H9 (cell line): ENCODE measurements around the gene HMGCS1. TPM values are rescaled to one million over a fixed set of nuclear protein-coding genes. Genes with fewer than 3 reads are reported as not detected.

Experiments
- DNase-seq: peaks from one replicate; pipeline ENCODE4 v3.0.0-alpha.2; 2017
- H2AFZ ChIP-seq: one replicate; pipeline ENCODE4 v1.6.1; 2013; ENCODE audit warnings: mild to moderate bottlenecking, low read length, control low read depth, moderate library complexity
- H2AK5ac ChIP-seq: 2 replicates; pipeline ENCODE4 v1.6.1; 2013; ENCODE audit warnings: low read length, control low read depth, mixed read lengths; ENCODE audit not compliant: insufficient read length
- H2BK120ac ChIP-seq: one replicate; pipeline ENCODE4 v1.6.1; 2013; ENCODE audit warnings: low read depth, mild to moderate bottlenecking, low read length, control low read depth, inconsistent platforms; ENCODE audit not compliant: poor library complexity, severe bottlenecking
- H2BK12ac ChIP-seq: 2 replicates; pipeline ENCODE4 v1.6.1; 2013; ENCODE audit warnings: low read length, control low read depth, mixed read lengths, low read depth; ENCODE audit not compliant: insufficient read length
- H2BK15ac ChIP-seq: 2 replicates; pipeline ENCODE4 v1.6.1; 2013; ENCODE audit warnings: low read depth, low read length, control low read depth
- H2BK20ac ChIP-seq: one replicate; pipeline ENCODE4 v1.6.1; 2013; ENCODE audit warnings: low read depth, mild to moderate bottlenecking, low read length, control low read depth, inconsistent platforms; ENCODE audit not compliant: poor library complexity, severe bottlenecking
- H2BK5ac ChIP-seq: 2 replicates; pipeline ENCODE4 v1.6.1; 2013; ENCODE audit warnings: low read length, control low read depth, mixed read lengths; ENCODE audit not compliant: insufficient read length
- H3K14ac ChIP-seq: 2 replicates; pipeline ENCODE4 v1.6.1; 2013; ENCODE audit warnings: low read length, control low read depth; ENCODE audit not compliant: insufficient read depth
- H3K18ac ChIP-seq: 2 replicates; pipeline ENCODE4 v1.6.1; 2013; ENCODE audit warnings: low read depth, mild to moderate bottlenecking, mixed read lengths, low read length, control low read depth; ENCODE audit not compliant: insufficient read length
- H3K23ac ChIP-seq: 2 replicates; pipeline ENCODE4 v1.6.1; 2013; ENCODE audit warnings: low read length, control low read depth, mixed read lengths, low read depth; ENCODE audit not compliant: insufficient read length
- H3K23me2 ChIP-seq: 2 replicates; pipeline ENCODE4 v1.6.1; 2013; ENCODE audit warnings: low read depth, mild to moderate bottlenecking, mixed read lengths, low read length, control low read depth; ENCODE audit not compliant: insufficient read length, poor library complexity, severe bottlenecking
- H3K27ac ChIP-seq: 2 replicates; pipeline ENCODE4 v1.5.1; 2013; ENCODE audit warnings: low read length, control low read depth, mixed read lengths, low read depth; ENCODE audit not compliant: insufficient read length
- H3K27me3 ChIP-seq: 2 replicates; pipeline ENCODE4 v1.6.1; 2013; ENCODE audit warnings: low read length, control low read depth, inconsistent platforms; ENCODE audit not compliant: insufficient read depth
- H3K4ac ChIP-seq: 2 replicates; pipeline ENCODE4 v1.6.1; 2013; ENCODE audit warnings: low read depth, mild to moderate bottlenecking, control low read depth, inconsistent platforms, low read length, moderate library complexity
- H3K4me1 ChIP-seq: 2 replicates; pipeline ENCODE4 v1.6.1; 2013; ENCODE audit warnings: low read length, control low read depth, inconsistent platforms; ENCODE audit not compliant: insufficient read depth
- H3K4me2 ChIP-seq: 2 replicates; pipeline ENCODE4 v1.6.1; 2013; ENCODE audit warnings: low read length, control low read depth, mixed read lengths; ENCODE audit not compliant: insufficient read length, insufficient read depth
- H3K56ac ChIP-seq: 2 replicates; pipeline ENCODE4 v1.6.1; 2013; ENCODE audit warnings: low read depth, mild to moderate bottlenecking, mixed read lengths, low read length, control low read depth; ENCODE audit not compliant: insufficient read length
- H3K79me1 ChIP-seq: 2 replicates; pipeline ENCODE4 v1.6.1; 2013; ENCODE audit warnings: low read depth, mild to moderate bottlenecking, moderate library complexity, low read length, control low read depth, inconsistent platforms; ENCODE audit not compliant: insufficient read depth, poor library complexity, severe bottlenecking
- H3K79me2 ChIP-seq: 2 replicates; pipeline ENCODE4 v1.6.1; 2013; ENCODE audit warnings: low read length, control low read depth, inconsistent platforms; ENCODE audit not compliant: insufficient read depth
- H3K9ac ChIP-seq: 2 replicates; pipeline ENCODE4 v1.6.1; 2013; ENCODE audit warnings: low read length, control low read depth, mixed read lengths; ENCODE audit not compliant: insufficient read length; ENCODE audit errors: extremely low read depth
- H3K9me3 ChIP-seq: one replicate; pipeline ENCODE4 v1.6.1; 2013; ENCODE audit warnings: low read depth, low read length, inconsistent platforms; ENCODE audit not compliant: control insufficient read depth
- H3T11ph ChIP-seq: one replicate; pipeline ENCODE4 v1.6.1; 2013; ENCODE audit warnings: mild to moderate bottlenecking, low read length, control low read depth, inconsistent platforms
- H4K20me1 ChIP-seq: one replicate; pipeline ENCODE4 v1.6.1; 2013; ENCODE audit not compliant: control insufficient read depth, insufficient read length, insufficient read depth
- H4K5ac ChIP-seq: 2 replicates; pipeline ENCODE4 v1.6.1; 2013; ENCODE audit warnings: low read depth, mild to moderate bottlenecking, mixed read lengths, low read length, control low read depth; ENCODE audit not compliant: insufficient read length
- H4K8ac ChIP-seq: replicated peaks from 2 replicates; pipeline ENCODE4 v1.6.1; 2013; ENCODE audit warnings: low read length, control low read depth, mixed read lengths, low read depth; ENCODE audit not compliant: insufficient read length
- H4K91ac ChIP-seq: 2 replicates; pipeline ENCODE4 v1.6.1; 2013; ENCODE audit warnings: low read depth, mild to moderate bottlenecking, moderate library complexity, mixed read lengths, low read length, control low read depth; ENCODE audit not compliant: insufficient read length
- H3K27ac Mint-ChIP-seq, 3 experiments: 2 replicates in 2 of 3; 3 replicates in 1 of 3; pipeline ENCODE4 v1.8.0; 2020 to 2021; ENCODE audit warnings: mixed read lengths in 3 of 3, mild to moderate bottlenecking in 1 of 3, moderate library complexity in 1 of 3
- H3K27me3 Mint-ChIP-seq: 2 replicates; pipeline ENCODE4 v1.8.0; 2021; ENCODE audit warnings: low read depth, mild to moderate bottlenecking, moderate library complexity, mixed read lengths
- H3K36me3 Mint-ChIP-seq, 3 experiments: 2 replicates in 2 of 3; 3 replicates in 1 of 3; pipeline ENCODE4 v1.8.0; 2020 to 2021; ENCODE audit warnings: low read depth in 3 of 3, mixed read lengths in 3 of 3; ENCODE audit not compliant: insufficient read depth in 1 of 3
- H3K4me1 Mint-ChIP-seq, 2 experiments: 2 replicates each; pipeline ENCODE4 v1.8.0; 2020; ENCODE audit warnings: mixed read lengths in 2 of 2
- H3K4me3 Mint-ChIP-seq, 2 experiments: 2 replicates in 1 of 2; 3 replicates in 1 of 2; pipeline ENCODE4 v1.8.0; 2020 to 2021; ENCODE audit warnings: mild to moderate bottlenecking in 2 of 2, mixed read lengths in 2 of 2, moderate library complexity in 1 of 2
- H3K9me3 Mint-ChIP-seq, 2 experiments: 2 replicates in 1 of 2; 3 replicates in 1 of 2; pipeline ENCODE4 v1.8.0; 2020; ENCODE audit warnings: mild to moderate bottlenecking in 2 of 2, mixed read lengths in 2 of 2, moderate library complexity in 1 of 2
- WGBS: extraction: QIAGEN DNeasy Blood & Tissue Kit; methylation state at CpG from one replicate; pipeline ENCODE4 v1.1.7; 2013; ENCODE audit warnings: missing lambda C conversion rate, low lambda C conversion rate, mixed read lengths; ENCODE audit not compliant: insufficient read length; ENCODE audit errors: extremely low coverage; 5-methylcytosine and 5-hydroxymethylcytosine counted together
- total RNA-seq: library from RNA; stranded (reverse); gene quantifications from 2 replicates; pipeline ENCODE4 v1.2.1, GENCODE V29; 2021
- TF ChIP-seq, protein P1 (sequence below): fragments of 200-600 bp; sonication (generic); conservative IDR thresholded peaks from 3 replicates; pipeline ENCODE4 v1.8.0; 2021; ENCODE audit warnings: antibody characterized with exemption, mild to moderate bottlenecking

The HMGCS1 gene
- total RNA-seq, 1 experiment from 2014 or later: 147 TPM

DNA sequence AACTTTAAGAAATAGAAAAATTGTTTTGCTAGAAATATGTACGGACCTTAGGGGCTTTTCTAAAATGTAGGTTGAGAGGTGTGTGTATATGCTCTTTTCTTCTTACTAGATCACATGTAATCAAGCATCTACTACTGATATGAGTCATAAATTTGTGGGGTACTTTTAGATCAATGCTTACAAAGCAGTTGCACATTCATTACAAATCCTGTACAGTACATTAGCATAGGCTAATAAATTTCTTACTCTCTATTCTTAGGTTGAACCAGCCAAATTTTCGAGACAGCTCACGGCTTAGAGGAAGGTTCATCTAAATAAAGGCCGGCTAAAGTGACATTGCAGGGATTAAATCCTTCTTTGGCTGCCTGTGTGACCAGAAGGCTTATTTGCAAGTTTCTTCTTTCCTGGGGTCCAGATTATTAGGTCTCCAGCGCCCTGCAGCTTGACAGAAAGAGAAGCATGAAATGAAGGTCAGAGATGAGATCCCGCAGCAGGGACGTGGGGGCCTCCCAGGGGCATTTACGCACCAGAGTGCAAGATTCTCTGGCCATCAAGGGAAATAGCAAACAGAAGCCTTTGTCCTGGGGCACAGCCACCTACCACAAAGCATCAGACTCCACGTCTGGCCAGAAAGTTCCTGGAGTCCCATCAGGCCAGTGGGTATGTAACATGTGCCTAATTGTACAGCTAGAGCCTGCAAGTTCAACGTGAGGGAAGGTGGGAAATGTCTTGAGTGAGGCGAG, 68.2 kb downstream of the HMGCS1 start:
- H2BK15ac ChIP-seq: no peak overlapping the region
- Mint-ChIP-seq H3K27ac (no peak overlapping the region), H3K27me3 (peaks cover 3% of the 10 kb centered on the region; the same call in 1 of the 2 replicates), H3K9me3 (no peaks in the 10 kb centered on the region), H3K4me3 (no peak overlapping the region), H3K4me1 (peaks cover 0 to 6% of the 10 kb centered on the region in 2 experiments; a peak in 2 of 4 replicates), H3K36me3 (no peaks in the 10 kb centered on the region)
- no peak overlapping the region for H3K4me2 ChIP-seq
- H3K79me2 ChIP-seq: no peaks in the 10 kb centered on the region
- H3K9ac ChIP-seq: no peak overlapping the region
- no peak overlapping the region for H2AFZ ChIP-seq
- no peak for DNase-seq
- H3K23ac ChIP-seq: no peak overlapping the region
- no peak overlapping the region for H3K18ac ChIP-seq
- no peaks in the 10 kb centered on the region for H3K79me1 ChIP-seq
- no peak overlapping the region for H4K5ac ChIP-seq
- H3K4me1 ChIP-seq: no peaks in the 10 kb centered on the region
- TF ChIP-seq, protein P1, sequence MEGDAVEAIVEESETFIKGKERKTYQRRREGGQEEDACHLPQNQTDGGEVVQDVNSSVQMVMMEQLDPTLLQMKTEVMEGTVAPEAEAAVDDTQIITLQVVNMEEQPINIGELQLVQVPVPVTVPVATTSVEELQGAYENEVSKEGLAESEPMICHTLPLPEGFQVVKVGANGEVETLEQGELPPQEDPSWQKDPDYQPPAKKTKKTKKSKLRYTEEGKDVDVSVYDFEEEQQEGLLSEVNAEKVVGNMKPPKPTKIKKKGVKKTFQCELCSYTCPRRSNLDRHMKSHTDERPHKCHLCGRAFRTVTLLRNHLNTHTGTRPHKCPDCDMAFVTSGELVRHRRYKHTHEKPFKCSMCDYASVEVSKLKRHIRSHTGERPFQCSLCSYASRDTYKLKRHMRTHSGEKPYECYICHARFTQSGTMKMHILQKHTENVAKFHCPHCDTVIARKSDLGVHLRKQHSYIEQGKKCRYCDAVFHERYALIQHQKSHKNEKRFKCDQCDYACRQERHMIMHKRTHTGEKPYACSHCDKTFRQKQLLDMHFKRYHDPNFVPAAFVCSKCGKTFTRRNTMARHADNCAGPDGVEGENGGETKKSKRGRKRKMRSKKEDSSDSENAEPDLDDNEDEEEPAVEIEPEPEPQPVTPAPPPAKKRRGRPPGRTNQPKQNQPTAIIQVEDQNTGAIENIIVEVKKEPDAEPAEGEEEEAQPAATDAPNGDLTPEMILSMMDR: no peak
- H3K27ac ChIP-seq: no peak overlapping the region
- H2BK5ac ChIP-seq: no peak overlapping the region
- no peaks in the 10 kb centered on the region for H3K27me3 ChIP-seq
- H3K9me3 ChIP-seq: no peaks in the 10 kb centered on the region
- H3T11ph ChIP-seq: no peak overlapping the region
- no peak overlapping the region for H2AK5ac ChIP-seq
- no peaks in the 10 kb centered on the region for H3K23me2 ChIP-seq
- no CpG with 5 or more reads among the region's 11 CpGs for WGBS
- no peak overlapping the region for H3K56ac ChIP-seq
- no peaks in the 10 kb centered on the region for H4K20me1 ChIP-seq
- H3K4ac ChIP-seq: no peak overlapping the region
- no peak overlapping the region for H4K91ac ChIP-seq
- no peak overlapping the region for H2BK20ac ChIP-seq
- H2BK120ac ChIP-seq: no peak overlapping the region
- peak overlapping the region; percentile 58 for H4K8ac ChIP-seq
- no peak overlapping the region for H2BK12ac ChIP-seq
- no peak overlapping the region; the same call in 1 of the 2 replicates for H3K14ac ChIP-seq
